ENCODE measurements around the gene NUTF2.

NUTF2 gene

GRCh38 chr16:67837811-67838210 lies 8.9 kb upstream of the NUTF2 start:
- no peak for DNase-seq (ENCODE audit: low spot score)

GRCh38 chr16:67841198-67841815 lies 5.4 kb upstream of the NUTF2 start:
- DNase-seq (ENCODE audit: low spot score), result no peak

- peak; percentile 95 for DNase-seq (ENCODE audit: low spot score)
Observed at GRCh38 chr16:67841816-67842508, 4.8 kb upstream of the NUTF2 start, which contains the start of gene THAP11. TSS of gene THAP11 (plus strand) at chr16:67842320. CDS start at chr16:67842555, 235 bp downstream.

GRCh38 chr16:67842509-67843342 lies 4.0 kb upstream of the NUTF2 start:
- peak; percentile 73 for DNase-seq (ENCODE audit: low spot score)

GRCh38 chr16:67843343-67843765 lies 3.4 kb upstream of the NUTF2 start:
- DNase-seq (ENCODE audit: low spot score), result no peak

- peak; percentile 33 for DNase-seq (ENCODE audit: low spot score)
Observed at GRCh38 chr16:67844497-67844896, 2.2 kb upstream of the NUTF2 start.

- no peak for DNase-seq (ENCODE audit: low spot score)
Observed at GRCh38 chr16:67845291-67846062, 1.3 kb upstream of the NUTF2 start.

- DNase-seq (ENCODE audit: low spot score), result no peak
Observed at GRCh38 chr16:67846063-67846319, 742 bp upstream of the NUTF2 start.

GRCh38 chr16:67847064-67847861 lies 530 bp downstream of the NUTF2 start, which contains the start of gene CENPT:
TSS of gene CENPT (minus strand) at chr16:67847693. CDS start at chr16:67833859, 13,834 bp downstream.
- peak; percentile 79 for DNase-seq (ENCODE audit: low spot score)

GRCh38 chr16:67848118-67848517 lies 1.4 kb downstream of the NUTF2 start:
- no peak for DNase-seq (ENCODE audit: low spot score)

- DNase-seq (ENCODE audit: low spot score), result no peak
Observed at GRCh38 chr16:67853670-67854069, 6.9 kb downstream of the NUTF2 start.

GRCh38 chr16:67855789-67856188 lies 9.1 kb downstream of the NUTF2 start:
- DNase-seq (ENCODE audit: low spot score), result no peak

GRCh38 chr16:67856927-67857546 lies 10.3 kb downstream of the NUTF2 start:
- DNase-seq (ENCODE audit: low spot score), result no peak

- DNase-seq (ENCODE audit: low spot score), result peak; percentile 94
Observed at GRCh38 chr16:67857547-67858233, 11.0 kb downstream of the NUTF2 start.

GRCh38 chr16:67858500-67858899 lies 11.8 kb downstream of the NUTF2 start:
- DNase-seq (ENCODE audit: low spot score), result no peak

- DNase-seq (ENCODE audit: low spot score), result peak; percentile 37
Observed at GRCh38 chr16:67860589-67861398, 14.1 kb downstream of the NUTF2 start.

GRCh38 chr16:67861877-67862276 lies 15.1 kb downstream of the NUTF2 start:
- no peak for DNase-seq (ENCODE audit: low spot score)

GRCh38 chr16:67862623-67863583 lies 16.2 kb downstream of the NUTF2 start:
- DNase-seq (ENCODE audit: low spot score), result no peak

Data from RKO (cell line).